ENCODE measurements around the gene MYH9.

The MYH9 gene

DNA sequence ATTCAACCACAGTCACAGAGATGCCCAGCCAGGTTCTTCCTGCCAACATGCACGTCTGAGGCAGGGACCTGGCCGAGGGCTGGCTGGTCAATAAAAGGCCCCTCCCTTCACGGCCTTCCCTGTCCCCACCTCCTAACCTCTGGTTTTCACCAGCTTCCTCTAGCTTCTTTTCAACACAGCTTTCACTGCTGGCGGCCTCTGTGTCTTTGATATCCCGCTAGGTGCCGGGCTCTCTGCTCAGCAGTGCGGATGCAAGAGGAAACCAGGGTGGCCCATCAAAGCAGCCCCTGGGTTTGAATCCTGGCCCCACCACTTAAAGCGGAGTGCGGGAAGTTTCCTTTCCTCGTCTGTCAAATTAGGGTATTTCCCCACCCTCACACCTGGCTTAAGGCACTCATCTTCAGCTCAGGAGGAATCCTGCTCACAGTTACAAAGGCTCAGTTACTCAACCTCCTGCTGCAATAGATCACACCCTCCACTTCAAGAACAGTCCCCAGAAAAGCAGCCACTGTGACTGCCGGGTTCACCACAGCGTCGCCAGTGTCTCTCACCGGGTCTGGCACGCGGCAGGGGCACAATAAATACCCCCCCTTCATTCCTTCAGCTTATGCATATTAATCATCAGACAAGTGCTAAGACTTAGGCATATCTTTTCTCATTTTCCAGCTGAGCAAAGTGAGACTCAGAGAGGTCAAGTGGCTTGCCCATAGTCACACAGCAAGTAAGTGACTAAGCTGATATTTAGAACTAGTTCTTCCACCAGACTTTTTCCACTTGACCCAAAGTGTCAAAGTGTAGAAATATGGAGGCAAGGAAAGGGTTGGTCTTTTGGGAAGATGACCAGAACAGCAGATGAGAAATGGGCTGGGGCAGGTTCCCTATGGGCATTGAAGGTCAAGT is 48.0 kb upstream of the MYH9 start (continued):
- TF ChIP-seq MEIS1 (CRISPR knock-in tag; IDR thresholded peaks at IDR 0.05; ENCODE audit: borderline replicate concordance), result no peak
- TF ChIP-seq, protein P1, sequence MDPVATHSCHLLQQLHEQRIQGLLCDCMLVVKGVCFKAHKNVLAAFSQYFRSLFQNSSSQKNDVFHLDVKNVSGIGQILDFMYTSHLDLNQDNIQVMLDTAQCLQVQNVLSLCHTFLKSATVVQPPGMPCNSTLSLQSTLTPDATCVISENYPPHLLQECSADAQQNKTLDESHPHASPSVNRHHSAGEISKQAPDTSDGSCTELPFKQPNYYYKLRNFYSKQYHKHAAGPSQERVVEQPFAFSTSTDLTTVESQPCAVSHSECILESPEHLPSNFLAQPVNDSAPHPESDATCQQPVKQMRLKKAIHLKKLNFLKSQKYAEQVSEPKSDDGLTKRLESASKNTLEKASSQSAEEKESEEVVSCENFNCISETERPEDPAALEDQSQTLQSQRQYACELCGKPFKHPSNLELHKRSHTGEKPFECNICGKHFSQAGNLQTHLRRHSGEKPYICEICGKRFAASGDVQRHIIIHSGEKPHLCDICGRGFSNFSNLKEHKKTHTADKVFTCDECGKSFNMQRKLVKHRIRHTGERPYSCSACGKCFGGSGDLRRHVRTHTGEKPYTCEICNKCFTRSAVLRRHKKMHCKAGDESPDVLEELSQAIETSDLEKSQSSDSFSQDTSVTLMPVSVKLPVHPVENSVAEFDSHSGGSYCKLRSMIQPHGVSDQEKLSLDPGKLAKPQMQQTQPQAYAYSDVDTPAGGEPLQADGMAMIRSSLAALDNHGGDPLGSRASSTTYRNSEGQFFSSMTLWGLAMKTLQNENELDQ (tag by site-specific recombination; IDR thresholded peaks at IDR 0.05; ENCODE audit: low read depth), result no peak
- no peak for TF ChIP-seq ZNF792 (tag by site-specific recombination; IDR thresholded peaks at IDR 0.05)
- TF ChIP-seq TCF7L2 (IDR thresholded peaks at IDR 0.05; ENCODE audit: borderline replicate concordance, low read depth, low read length), result peak; percentile 64
- TF ChIP-seq ZNF473 (tag by site-specific recombination; IDR thresholded peaks at IDR 0.05), result no peak
- TF ChIP-seq ZNF433 (tag by site-specific recombination; IDR thresholded peaks at IDR 0.05; ENCODE audit: low read depth), result no peak
- no peak for TF ChIP-seq SCRT1 (tag by site-specific recombination; IDR thresholded peaks at IDR 0.05; ENCODE audit: borderline replicate concordance)
- TF ChIP-seq ZNF48 (tag by site-specific recombination; IDR thresholded peaks at IDR 0.05), result no peak
- TF ChIP-seq, protein P2, sequence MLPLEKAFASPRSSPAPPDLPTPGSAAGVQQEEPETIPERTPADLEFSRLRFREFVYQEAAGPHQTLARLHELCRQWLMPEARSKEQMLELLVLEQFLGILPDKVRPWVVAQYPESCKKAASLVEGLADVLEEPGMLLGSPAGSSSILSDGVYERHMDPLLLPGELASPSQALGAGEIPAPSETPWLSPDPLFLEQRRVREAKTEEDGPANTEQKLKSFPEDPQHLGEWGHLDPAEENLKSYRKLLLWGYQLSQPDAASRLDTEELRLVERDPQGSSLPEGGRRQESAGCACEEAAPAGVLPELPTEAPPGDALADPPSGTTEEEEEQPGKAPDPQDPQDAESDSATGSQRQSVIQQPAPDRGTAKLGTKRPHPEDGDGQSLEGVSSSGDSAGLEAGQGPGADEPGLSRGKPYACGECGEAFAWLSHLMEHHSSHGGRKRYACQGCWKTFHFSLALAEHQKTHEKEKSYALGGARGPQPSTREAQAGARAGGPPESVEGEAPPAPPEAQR (tag by site-specific recombination; IDR thresholded peaks at IDR 0.05), result no peak
- TF ChIP-seq ZNF202 (tag by site-specific recombination; IDR thresholded peaks at IDR 0.05; ENCODE audit: borderline replicate concordance), result no peak
- TF ChIP-seq, protein P3, sequence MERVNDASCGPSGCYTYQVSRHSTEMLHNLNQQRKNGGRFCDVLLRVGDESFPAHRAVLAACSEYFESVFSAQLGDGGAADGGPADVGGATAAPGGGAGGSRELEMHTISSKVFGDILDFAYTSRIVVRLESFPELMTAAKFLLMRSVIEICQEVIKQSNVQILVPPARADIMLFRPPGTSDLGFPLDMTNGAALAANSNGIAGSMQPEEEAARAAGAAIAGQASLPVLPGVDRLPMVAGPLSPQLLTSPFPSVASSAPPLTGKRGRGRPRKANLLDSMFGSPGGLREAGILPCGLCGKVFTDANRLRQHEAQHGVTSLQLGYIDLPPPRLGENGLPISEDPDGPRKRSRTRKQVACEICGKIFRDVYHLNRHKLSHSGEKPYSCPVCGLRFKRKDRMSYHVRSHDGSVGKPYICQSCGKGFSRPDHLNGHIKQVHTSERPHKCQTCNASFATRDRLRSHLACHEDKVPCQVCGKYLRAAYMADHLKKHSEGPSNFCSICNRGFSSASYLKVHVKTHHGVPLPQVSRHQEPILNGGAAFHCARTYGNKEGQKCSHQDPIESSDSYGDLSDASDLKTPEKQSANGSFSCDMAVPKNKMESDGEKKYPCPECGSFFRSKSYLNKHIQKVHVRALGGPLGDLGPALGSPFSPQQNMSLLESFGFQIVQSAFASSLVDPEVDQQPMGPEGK (tag by site-specific recombination; IDR thresholded peaks at IDR 0.05), result 0 out of 2 replicates have a peak, but pooled peaks have one; percentile 11
- TF ChIP-seq ZNF623 (tag by site-specific recombination; IDR thresholded peaks at IDR 0.05), result no peak

DNA sequence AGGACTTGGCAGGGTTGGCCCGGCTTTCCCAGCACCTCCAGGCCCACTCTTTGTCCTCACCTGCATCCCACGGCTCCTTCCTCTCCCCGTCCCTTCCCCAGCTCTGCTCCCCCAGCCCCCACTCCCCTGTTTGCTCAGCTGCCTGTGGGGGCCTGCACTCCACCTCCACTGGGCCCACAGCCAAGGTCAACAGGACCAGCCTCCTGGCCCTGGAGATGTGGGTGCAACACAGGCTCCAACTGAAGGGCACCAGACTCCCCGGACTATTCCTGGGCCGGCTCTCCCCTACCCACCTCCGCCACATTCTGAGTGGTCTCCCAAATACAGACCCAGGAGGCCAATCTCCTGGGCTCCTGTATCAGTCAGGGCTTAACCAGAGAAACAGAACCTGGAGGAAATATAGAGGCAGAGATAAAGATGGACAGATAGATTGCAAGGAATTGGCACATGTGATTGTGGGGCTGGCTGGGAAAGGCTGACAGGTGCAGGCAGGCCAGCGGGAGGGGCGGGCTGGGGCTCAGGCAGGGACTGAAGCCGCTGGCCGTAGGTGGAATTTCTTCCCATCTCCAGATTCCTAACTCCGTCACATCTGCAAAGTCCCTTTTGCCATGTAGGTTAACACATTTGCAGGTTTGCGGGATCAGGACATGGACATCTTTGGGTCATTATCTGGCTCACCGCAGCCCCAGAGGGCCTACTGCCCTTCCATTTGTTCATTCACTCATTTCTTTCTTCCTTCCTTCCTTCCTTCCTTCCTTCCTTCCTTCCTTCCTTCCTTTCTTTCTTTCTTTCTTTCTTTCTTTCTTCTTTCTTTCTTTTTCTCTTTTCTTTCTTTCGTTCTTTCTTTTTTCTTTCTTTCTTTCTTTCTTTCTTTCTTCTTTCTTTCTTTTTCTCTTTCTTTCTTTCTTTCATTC is 45.8 kb upstream of the MYH9 start:
- Histone ChIP-seq H3K4me1 (ENCODE audit: control insufficient read depth, insufficient read depth, low read length) (peaks cover 13% of the 10 kb centered on the region), H3K27ac (ENCODE audit: extremely low read depth, low read depth, low read length) (peak overlapping the region; percentile 59), H3K4me3 (ENCODE audit: low read depth, low read length) (no peak overlapping the region), H3K9me3 (ENCODE audit: control insufficient read depth, insufficient read depth, low read depth, low read length) (no peaks in the 10 kb centered on the region), H3K36me3 (ENCODE audit: control insufficient read depth in 2 of 2, insufficient read depth in 1 of 2, low read length in 2 of 2) (no peaks in the 10 kb centered on the region)
- CTCF ChIA-PET, result interaction anchor here (0.6 to 1.5 kb wide), 4 partner anchors 14 to 132 kb away, joined by 3 to 5 read pairs (median 4); no protein-coding TSS in a partner anchor
- POLR2A ChIA-PET, result interaction anchor here (0.7 to 1.5 kb wide), 4 partner anchors 18 to 61 kb away, joined by 3 to 5 read pairs (median 4); partner anchors contain the start of gene MYH9
- TF ChIP-seq, protein P3 (tag by site-specific recombination; IDR thresholded peaks at IDR 0.05), result peak; percentile 73
- no peak for TF ChIP-seq ZNF626 (tag by site-specific recombination; IDR thresholded peaks at IDR 0.05)
- TF ChIP-seq, protein P4, sequence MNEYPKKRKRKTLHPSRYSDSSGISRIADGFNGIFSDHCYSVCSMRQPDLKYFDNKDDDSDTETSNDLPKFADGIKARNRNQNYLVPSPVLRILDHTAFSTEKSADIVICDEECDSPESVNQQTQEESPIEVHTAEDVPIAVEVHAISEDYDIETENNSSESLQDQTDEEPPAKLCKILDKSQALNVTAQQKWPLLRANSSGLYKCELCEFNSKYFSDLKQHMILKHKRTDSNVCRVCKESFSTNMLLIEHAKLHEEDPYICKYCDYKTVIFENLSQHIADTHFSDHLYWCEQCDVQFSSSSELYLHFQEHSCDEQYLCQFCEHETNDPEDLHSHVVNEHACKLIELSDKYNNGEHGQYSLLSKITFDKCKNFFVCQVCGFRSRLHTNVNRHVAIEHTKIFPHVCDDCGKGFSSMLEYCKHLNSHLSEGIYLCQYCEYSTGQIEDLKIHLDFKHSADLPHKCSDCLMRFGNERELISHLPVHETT (tag by site-specific recombination; IDR thresholded peaks at IDR 0.05), result no peak
- TF ChIP-seq ZNF510 (tag by site-specific recombination; IDR thresholded peaks at IDR 0.05; ENCODE audit: insufficient replicate concordance), result no peak
- TF ChIP-seq, protein P5, sequence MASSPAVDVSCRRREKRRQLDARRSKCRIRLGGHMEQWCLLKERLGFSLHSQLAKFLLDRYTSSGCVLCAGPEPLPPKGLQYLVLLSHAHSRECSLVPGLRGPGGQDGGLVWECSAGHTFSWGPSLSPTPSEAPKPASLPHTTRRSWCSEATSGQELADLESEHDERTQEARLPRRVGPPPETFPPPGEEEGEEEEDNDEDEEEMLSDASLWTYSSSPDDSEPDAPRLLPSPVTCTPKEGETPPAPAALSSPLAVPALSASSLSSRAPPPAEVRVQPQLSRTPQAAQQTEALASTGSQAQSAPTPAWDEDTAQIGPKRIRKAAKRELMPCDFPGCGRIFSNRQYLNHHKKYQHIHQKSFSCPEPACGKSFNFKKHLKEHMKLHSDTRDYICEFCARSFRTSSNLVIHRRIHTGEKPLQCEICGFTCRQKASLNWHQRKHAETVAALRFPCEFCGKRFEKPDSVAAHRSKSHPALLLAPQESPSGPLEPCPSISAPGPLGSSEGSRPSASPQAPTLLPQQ (tag by site-specific recombination; IDR thresholded peaks at IDR 0.05), result peak; percentile 52
- TF ChIP-seq PRDM1 (tag by site-specific recombination; IDR thresholded peaks at IDR 0.05), result no peak
- no peak for TF ChIP-seq HOXD13 (CRISPR knock-in tag; IDR thresholded peaks at IDR 0.05; ENCODE audit: borderline replicate concordance)
- TF ChIP-seq, protein P2 (tag by site-specific recombination; IDR thresholded peaks at IDR 0.05), result no peak
- no peak for TF ChIP-seq ZBTB1 (tag by site-specific recombination; IDR thresholded peaks at IDR 0.05)

Data from HEK293 (cell line).